Thyroid gland (tissue), 4 donors: ENCODE measurements around the gene STUM.

Experiments used
- POLR2A ChIP-seq, 2 donors: fragments of 450-650 bp; IDR thresholded peaks; one replicate each; pipeline ENCODE4 v1.6.1; 2017; ENCODE audit warnings: antibody characterized with exemption in 2 of 2, mild to moderate bottlenecking in 2 of 2, moderate library complexity in 1 of 2
- TF ChIP-seq, protein P1 (sequence below), 6 experiments: fragments of 200-600 bp in 3 of 6; fragments of 450-650 bp in 3 of 6; sonication (generic) in 3 of 6; IDR thresholded peaks; one replicate each; pipeline ENCODE4 v1.5.1; 2016 to 2019; ENCODE audit warnings: antibody characterized with exemption in 6 of 6, mild to moderate bottlenecking in 2 of 6, inconsistent platforms in 1 of 6, moderate library complexity in 1 of 6

DNA sequence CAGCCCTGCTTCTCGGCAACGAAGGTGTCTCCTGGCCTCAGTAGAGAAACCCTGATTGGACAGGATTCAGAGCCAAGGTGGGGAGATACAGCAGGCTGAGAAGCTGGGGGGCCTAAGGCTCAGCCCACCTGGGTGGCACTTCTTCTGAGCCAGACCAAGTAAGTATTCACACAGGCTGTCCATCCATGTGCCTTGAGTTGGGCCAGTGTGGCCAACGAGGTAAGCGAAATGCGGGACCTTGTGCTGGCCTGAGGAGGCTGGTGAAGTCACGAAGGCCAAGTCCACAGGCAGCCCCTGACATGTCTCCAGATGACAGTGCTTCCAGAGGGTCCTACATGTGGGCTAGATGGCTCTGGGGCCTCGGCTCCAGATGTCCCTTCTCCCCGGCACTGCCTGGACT, 99.2 kb downstream of the STUM start:
- TF ChIP-seq, protein P1, sequence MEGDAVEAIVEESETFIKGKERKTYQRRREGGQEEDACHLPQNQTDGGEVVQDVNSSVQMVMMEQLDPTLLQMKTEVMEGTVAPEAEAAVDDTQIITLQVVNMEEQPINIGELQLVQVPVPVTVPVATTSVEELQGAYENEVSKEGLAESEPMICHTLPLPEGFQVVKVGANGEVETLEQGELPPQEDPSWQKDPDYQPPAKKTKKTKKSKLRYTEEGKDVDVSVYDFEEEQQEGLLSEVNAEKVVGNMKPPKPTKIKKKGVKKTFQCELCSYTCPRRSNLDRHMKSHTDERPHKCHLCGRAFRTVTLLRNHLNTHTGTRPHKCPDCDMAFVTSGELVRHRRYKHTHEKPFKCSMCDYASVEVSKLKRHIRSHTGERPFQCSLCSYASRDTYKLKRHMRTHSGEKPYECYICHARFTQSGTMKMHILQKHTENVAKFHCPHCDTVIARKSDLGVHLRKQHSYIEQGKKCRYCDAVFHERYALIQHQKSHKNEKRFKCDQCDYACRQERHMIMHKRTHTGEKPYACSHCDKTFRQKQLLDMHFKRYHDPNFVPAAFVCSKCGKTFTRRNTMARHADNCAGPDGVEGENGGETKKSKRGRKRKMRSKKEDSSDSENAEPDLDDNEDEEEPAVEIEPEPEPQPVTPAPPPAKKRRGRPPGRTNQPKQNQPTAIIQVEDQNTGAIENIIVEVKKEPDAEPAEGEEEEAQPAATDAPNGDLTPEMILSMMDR (IDR thresholded peaks at IDR 0.05), result no peak
- no peak for TF ChIP-seq POLR2A (IDR thresholded peaks at IDR 0.05)
